Fibroblast of lung (primary cell): ENCODE measurements around the gene SYNDIG1.

Experiments
- EZH2 ChIP-seq: IDR thresholded peaks from 2 replicates; pipeline ENCODE4 v1.5.1; 2012; ENCODE audit warnings: low read length, control low read depth, mild to moderate bottlenecking; ENCODE audit errors: missing control alignments
- TF ChIP-seq, protein P1 (sequence below), 2 donors: IDR thresholded peaks in 1 of 2; conservative IDR thresholded peaks in 1 of 2; 1 replicate in 1 of 2; 2 replicates in 1 of 2; pipeline ENCODE4 v1.5.1; 2011 to 2012; ENCODE audit warnings: low read length in 2 of 2, control low read depth in 1 of 2, inconsistent platforms in 1 of 2, low read depth in 1 of 2, mild to moderate bottlenecking in 1 of 2

DNA sequence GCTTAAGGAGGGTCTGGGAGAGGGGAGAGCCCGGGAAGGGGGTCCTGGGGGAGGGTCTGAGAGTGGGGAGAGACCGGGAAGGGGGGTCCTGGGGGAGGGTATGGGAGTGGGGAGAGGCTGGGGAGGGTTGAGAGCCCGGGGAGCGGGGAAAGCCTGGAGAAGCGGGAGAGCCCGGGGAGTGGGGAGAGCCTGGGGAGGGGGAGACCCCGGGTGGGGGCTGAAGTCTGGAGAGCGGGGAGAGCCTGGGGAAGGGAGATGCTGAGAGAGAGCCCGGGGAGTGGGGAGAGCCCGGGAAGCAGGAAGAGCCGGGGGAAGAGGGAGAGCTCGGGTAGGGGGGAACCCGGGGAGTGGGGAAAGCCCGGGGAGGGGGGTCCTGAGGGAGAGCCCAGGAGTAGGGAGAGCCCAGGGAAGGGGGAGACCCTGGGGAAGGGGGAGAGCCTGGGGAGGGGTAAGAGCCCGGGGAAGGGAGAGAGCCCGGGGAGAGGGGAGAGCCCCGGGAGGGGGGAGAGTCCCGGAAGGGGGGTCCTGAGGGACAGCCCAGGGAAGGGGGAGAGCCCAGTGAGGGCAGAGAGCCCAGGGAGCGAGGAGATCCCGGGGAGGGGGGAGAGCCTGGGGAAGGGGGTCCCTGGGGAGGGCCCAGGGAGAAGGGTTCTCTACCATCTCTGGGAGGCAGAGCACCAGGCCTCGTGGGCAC, 148.5 kb downstream of the SYNDIG1 start:
- no peak for TF ChIP-seq EZH2
- TF ChIP-seq, protein P1, sequence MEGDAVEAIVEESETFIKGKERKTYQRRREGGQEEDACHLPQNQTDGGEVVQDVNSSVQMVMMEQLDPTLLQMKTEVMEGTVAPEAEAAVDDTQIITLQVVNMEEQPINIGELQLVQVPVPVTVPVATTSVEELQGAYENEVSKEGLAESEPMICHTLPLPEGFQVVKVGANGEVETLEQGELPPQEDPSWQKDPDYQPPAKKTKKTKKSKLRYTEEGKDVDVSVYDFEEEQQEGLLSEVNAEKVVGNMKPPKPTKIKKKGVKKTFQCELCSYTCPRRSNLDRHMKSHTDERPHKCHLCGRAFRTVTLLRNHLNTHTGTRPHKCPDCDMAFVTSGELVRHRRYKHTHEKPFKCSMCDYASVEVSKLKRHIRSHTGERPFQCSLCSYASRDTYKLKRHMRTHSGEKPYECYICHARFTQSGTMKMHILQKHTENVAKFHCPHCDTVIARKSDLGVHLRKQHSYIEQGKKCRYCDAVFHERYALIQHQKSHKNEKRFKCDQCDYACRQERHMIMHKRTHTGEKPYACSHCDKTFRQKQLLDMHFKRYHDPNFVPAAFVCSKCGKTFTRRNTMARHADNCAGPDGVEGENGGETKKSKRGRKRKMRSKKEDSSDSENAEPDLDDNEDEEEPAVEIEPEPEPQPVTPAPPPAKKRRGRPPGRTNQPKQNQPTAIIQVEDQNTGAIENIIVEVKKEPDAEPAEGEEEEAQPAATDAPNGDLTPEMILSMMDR (conservative IDR thresholded peaks at IDR 0.05 in 1 of 2, IDR thresholded peaks at IDR 0.05 in 1 of 2; ENCODE audit: low read depth in 1 of 2, low read length in 2 of 2), result no peak
